ENCODE data around the gene SUN5. TPM values are rescaled to one million over a fixed set of nuclear protein-coding genes. Genes with fewer than 3 reads are reported as not detected.
"Not testable (repeated sequence)": the region's sequence is repeated elsewhere in the genome, so short reads cannot be mapped to it uniquely, and the experiment has no call there.

The SUN5 gene
- polyA plus RNA-seq, 3 donors from 2014 or later, result not detected

DNA sequence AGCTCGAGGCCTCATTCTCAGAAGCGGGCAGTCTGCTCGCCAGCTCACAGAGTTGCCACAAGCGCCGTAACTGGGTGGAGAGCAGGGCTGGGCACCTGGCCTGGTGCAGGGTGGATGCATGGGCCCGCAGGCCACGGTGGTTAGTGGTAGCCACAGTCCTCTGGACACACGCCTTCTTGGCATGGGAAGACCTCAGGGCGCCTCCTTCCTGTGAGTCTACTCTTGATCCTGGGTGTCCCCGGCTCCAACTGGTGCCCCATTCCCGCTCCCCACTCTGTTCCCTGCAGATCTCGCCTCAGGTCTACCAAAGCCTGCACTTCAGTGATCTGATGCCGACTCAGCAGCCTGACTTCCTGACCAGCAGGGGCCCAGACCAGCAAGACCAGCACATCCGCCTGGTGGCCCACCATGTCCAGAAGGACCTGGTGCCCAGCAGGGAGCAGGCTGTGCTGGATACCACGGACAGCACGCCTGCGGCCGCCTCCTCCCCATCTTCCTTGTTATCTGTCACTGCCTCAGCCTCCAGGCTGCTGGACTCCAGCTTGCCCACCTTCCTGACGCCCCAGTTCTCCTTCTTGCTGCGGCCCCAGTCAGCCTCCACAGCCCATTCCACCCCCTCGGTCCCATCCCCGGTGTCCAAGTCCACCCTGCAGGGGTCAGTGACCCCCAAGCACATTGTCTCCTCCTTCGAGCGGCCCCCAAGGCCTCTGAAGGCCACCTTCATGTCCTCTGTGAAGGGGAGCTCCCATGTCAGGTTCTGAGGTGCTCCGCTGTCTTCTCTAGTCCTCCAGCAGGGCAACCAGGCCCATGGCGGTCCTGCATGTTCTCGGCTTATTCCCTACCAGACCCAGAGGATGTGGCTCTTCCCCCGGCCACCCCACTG lies 43.1 kb downstream of the SUN5 start:
- peaks cover 0 to 4% (median 3%) of the 10 kb centered on the region in 3 donors for H3K27me3 Mint-ChIP-seq (ENCODE audit: low read depth in 3 of 3)
- peaks cover 10% of the 10 kb centered on the region in 2 donors for H3K4me1 Mint-ChIP-seq
- no peak overlapping the region for H3K27ac Mint-ChIP-seq
- no peak overlapping the region for H3K4me3 Mint-ChIP-seq
- peaks cover 4 to 6% (median 6%) of the 10 kb centered on the region in 3 donors for H3K36me3 Mint-ChIP-seq
- peaks cover 11 to 19% (median 15%) of the 10 kb centered on the region in 6 donors for H3K9me3 Mint-ChIP-seq
- no peak for DNase-seq

- H3K36me3 Mint-ChIP-seq, result peaks cover 4 to 10% (median 6%) of the 10 kb centered on the region in 3 donors
- peaks cover 0 to 4% (median 4%) of the 10 kb centered on the region in 3 donors for H3K27me3 Mint-ChIP-seq (ENCODE audit: low read depth in 3 of 3)
- H3K4me3 Mint-ChIP-seq, result no peak overlapping the region
- peaks cover 11 to 21% (median 16%) of the 10 kb centered on the region in 6 donors for H3K9me3 Mint-ChIP-seq
- DNase-seq, result no peak
- H3K4me1 Mint-ChIP-seq, result peaks cover under 1% of the 10 kb centered on the region in 2 donors
- H3K27ac Mint-ChIP-seq, result no peak overlapping the region
Measured at GRCh38 chr20:32960222-32960518, 44.1 kb downstream of the SUN5 start.

DNA sequence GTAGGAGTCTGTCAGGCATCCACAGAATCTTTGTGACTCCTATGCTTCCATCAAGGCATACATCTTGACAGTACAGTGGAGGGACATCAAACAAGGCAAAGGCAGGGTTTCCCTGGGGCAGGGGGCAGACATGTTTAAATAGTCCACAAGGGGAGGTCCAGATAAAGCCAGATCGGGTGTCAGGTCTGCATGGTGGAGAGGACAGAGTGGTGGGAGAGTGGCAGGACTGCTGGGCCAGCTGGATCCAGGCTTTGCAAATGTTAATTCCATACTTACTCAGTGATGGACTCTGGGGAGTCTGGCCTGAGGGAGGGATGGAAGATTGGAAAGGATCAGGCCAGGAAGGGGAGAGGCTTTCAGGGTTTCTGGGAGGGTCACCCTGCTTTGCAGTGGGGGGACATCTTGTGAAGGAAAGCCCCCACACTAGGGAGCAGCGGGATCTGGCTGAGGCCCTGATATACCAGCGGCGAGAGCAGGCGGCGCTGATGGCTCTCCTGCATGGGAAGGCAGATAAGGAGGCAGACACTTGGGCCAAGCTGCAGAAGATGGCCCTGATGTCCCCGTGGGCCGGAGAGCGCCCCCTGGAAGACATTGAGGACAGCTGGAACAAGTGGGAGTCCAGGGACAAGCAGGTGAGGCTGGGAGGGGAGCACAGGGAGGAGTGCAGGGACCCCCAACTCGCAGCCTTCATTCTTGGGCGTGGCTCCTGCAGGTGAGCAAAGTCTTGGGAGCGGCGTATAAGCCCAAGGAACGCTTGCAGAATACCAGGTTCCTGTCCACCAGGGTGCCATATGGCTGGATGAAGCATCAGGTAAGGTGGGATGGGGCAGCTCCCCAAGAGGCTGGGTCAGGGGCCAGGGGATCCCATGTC lies 44.6 kb downstream of the SUN5 start:
- Mint-ChIP-seq H3K9me3 (peaks cover 11 to 23% (median 17%) of the 10 kb centered on the region in 6 donors), H3K36me3 (peaks cover 4 to 10% (median 6%) of the 10 kb centered on the region in 3 donors), H3K4me3 (no peak overlapping the region), H3K27me3 (ENCODE audit: low read depth in 3 of 3) (peaks cover 0 to 7% (median 4%) of the 10 kb centered on the region in 3 donors), H3K4me1 (no peaks in the 10 kb centered on the region), H3K27ac (no peak overlapping the region)
- no peak for DNase-seq

GRCh38 chr20:32958574-32958973 lies 45.7 kb downstream of the SUN5 start:
- no peak for DNase-seq
- Mint-ChIP-seq H3K4me3 (no peak overlapping the region), H3K9me3 (peaks cover 11 to 23% (median 17%) of the 10 kb centered on the region in 6 donors), H3K27ac (no peak overlapping the region), H3K27me3 (ENCODE audit: low read depth in 3 of 3) (peaks cover 0 to 13% (median 4%) of the 10 kb centered on the region in 3 donors), H3K36me3 (peaks cover 4 to 14% (median 6%) of the 10 kb centered on the region in 3 donors), H3K4me1 (no peaks in the 10 kb centered on the region)

DNA sequence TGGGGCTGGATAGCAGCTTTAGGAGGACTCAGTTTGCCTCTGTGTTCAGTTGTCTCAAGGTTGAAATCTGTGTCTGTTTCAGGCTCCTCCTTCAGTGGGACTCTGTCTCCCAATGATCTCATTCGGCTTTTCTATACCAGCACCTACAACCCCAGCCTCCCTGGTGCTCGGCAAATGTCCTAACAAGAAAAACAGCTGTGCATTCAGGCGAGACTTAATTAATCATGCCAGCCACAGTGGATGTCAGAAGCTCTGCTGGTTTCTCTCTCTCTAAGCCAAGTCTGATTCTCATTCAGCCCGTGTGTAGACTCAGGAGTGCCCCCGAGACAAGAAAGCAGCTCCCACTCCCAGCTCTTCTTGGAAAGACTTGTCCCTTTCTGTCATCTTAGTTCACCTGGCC lies 46.8 kb downstream of the SUN5 start:
- Mint-ChIP-seq H3K27ac (no peak overlapping the region), H3K36me3 (peaks cover 4 to 14% (median 6%) of the 10 kb centered on the region in 3 donors), H3K9me3 (peaks cover 11 to 23% (median 17%) of the 10 kb centered on the region in 6 donors), H3K27me3 (ENCODE audit: low read depth in 3 of 3) (peaks cover 0 to 13% (median 4%) of the 10 kb centered on the region in 3 donors), H3K4me1 (no peaks in the 10 kb centered on the region), H3K4me3 (no peak overlapping the region)
- no peak for DNase-seq

- not testable (repeated sequence) for H3K9me3 Mint-ChIP-seq, DNase-seq, H3K27ac Mint-ChIP-seq, H3K4me1 Mint-ChIP-seq, H3K36me3 Mint-ChIP-seq, H3K4me3 Mint-ChIP-seq
- peaks cover 0 to 15% (median 7%) of the 10 kb centered on the region in 3 donors for H3K27me3 Mint-ChIP-seq (ENCODE audit: low read depth in 3 of 3)
Measured at GRCh38 chr20:32950539-32950938, 53.7 kb downstream of the SUN5 start.

DNA sequence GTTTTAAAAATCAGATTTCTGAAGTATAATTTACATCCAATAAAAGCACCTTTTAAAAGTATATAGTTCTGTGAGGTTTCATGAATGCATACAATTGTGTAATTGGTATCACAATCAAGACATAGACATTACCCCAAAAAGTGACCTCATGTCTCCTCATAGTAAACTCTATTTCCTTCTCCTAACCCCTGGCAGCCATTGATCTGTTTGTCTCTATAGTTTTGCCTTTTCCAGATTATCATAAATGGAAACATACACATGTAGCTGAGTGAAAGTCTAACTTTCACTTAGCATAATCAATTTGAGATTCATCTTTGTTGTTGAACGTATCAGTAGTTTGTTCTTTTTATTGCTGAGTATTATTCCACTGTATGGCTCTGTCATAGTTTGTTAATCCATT lies 57.6 kb downstream of the SUN5 start:
- Mint-ChIP-seq H3K4me1 (no peaks in the 10 kb centered on the region), H3K36me3 (no peaks in the 10 kb centered on the region), H3K9me3 (peaks cover 0 to 2% (median 0%) of the 10 kb centered on the region in 6 donors), H3K27ac (no peak overlapping the region), H3K27me3 (ENCODE audit: low read depth in 3 of 3) (peaks cover 0 to 7% (median 5%) of the 10 kb centered on the region in 3 donors), H3K4me3 (no peak overlapping the region)
- no peak for DNase-seq

- no peak for DNase-seq
- Mint-ChIP-seq H3K4me3 (no peak overlapping the region), H3K4me1 (no peaks in the 10 kb centered on the region)
Measured at GRCh38 chr20:32945710-32946221, 58.5 kb downstream of the SUN5 start.

GRCh38 chr20:32943490-32944052 lies 60.7 kb downstream of the SUN5 start:
- Mint-ChIP-seq H3K27me3 (ENCODE audit: low read depth in 3 of 3) (peaks cover 0 to 5% (median 4%) of the 10 kb centered on the region in 3 donors), H3K27ac (no peak overlapping the region), H3K4me1 (no peaks in the 10 kb centered on the region), H3K36me3 (peaks cover 0 to 4% (median 0%) of the 10 kb centered on the region in 3 donors), H3K9me3 (peaks cover 0 to 2% (median 0%) of the 10 kb centered on the region in 6 donors), H3K4me3 (no peak overlapping the region)
- DNase-seq, result no peak

More at GRCh38 chr20:32945710-32946221, 58.5 kb downstream of the SUN5 start:
- Mint-ChIP-seq H3K9me3 (peaks cover 0 to 2% (median 0%) of the 10 kb centered on the region in 6 donors), H3K36me3 (no peaks in the 10 kb centered on the region), H3K27ac (no peak overlapping the region), H3K27me3 (ENCODE audit: low read depth in 3 of 3) (peaks cover 0 to 6% (median 5%) of the 10 kb centered on the region in 3 donors)

GRCh38 chr20:32941155-32941885 lies 62.9 kb downstream of the SUN5 start:
- H3K27ac Mint-ChIP-seq, result no peak overlapping the region
- H3K4me1 Mint-ChIP-seq, result no peaks in the 10 kb centered on the region
- peaks cover 0 to 5% (median 0%) of the 10 kb centered on the region in 3 donors for H3K27me3 Mint-ChIP-seq (ENCODE audit: low read depth in 3 of 3)
- H3K9me3 Mint-ChIP-seq, result peaks cover 0 to 2% (median 0%) of the 10 kb centered on the region in 6 donors
- H3K36me3 Mint-ChIP-seq, result peaks cover 0 to 4% (median 0%) of the 10 kb centered on the region in 3 donors
- no peak for DNase-seq
- H3K4me3 Mint-ChIP-seq, result no peak overlapping the region

GRCh38 chr20:32934580-32934979 lies 69.7 kb downstream of the SUN5 start:
- no peaks in the 10 kb centered on the region for H3K9me3 Mint-ChIP-seq
- H3K4me1 Mint-ChIP-seq, result no peaks in the 10 kb centered on the region
- DNase-seq, result no peak

More at GRCh38 chr20:32934580-32934979, 69.7 kb downstream of the SUN5 start:
- Mint-ChIP-seq H3K4me3 (no peak overlapping the region), H3K27ac (no peak overlapping the region), H3K27me3 (ENCODE audit: low read depth in 3 of 3) (peaks cover 0 to 3% (median 0%) of the 10 kb centered on the region in 3 donors), H3K36me3 (peaks cover 0 to 3% (median 0%) of the 10 kb centered on the region in 3 donors)
